ENCODE data around the gene GPC1.
"Not testable (repeated sequence)": the region's sequence is repeated elsewhere in the genome, so short reads cannot be mapped to it uniquely, and the experiment has no call there.

Gene GPC1, protein sequence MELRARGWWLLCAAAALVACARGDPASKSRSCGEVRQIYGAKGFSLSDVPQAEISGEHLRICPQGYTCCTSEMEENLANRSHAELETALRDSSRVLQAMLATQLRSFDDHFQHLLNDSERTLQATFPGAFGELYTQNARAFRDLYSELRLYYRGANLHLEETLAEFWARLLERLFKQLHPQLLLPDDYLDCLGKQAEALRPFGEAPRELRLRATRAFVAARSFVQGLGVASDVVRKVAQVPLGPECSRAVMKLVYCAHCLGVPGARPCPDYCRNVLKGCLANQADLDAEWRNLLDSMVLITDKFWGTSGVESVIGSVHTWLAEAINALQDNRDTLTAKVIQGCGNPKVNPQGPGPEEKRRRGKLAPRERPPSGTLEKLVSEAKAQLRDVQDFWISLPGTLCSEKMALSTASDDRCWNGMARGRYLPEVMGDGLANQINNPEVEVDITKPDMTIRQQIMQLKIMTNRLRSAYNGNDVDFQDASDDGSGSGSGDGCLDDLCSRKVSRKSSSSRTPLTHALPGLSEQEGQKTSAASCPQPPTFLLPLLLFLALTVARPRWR

GRCh38 chr2:240435457-240435947 is at the start of gene GPC1:
GPC1 (plus strand) TSS chr2:240435663; CDS start chr2:240435919, 256 bp downstream.
- DNase-seq, result no peak

GRCh38 chr2:240386326-240386725 is 49.1 kb upstream of the GPC1 start:
- no peak for DNase-seq

DNA sequence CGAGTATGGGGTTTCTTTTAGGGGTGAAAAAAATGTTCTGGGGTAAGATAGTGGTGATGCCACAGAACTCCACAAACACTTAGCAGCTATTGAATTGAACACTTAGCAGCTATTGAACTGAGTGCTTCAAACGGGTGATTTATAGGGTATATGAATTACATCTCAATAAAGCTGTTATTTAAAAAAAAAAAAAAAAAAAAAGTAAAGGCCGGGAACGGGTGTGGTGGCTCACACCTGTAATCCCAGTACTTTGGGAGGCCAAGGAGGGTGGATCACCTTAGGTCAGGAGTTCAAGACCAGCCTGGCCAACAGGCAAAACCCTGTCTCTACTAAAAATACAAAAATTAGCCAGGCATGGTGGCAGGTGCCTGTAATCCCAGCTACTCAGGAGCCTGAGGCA is 48.7 kb upstream of the GPC1 start:
- not testable (repeated sequence) for DNase-seq

DNA sequence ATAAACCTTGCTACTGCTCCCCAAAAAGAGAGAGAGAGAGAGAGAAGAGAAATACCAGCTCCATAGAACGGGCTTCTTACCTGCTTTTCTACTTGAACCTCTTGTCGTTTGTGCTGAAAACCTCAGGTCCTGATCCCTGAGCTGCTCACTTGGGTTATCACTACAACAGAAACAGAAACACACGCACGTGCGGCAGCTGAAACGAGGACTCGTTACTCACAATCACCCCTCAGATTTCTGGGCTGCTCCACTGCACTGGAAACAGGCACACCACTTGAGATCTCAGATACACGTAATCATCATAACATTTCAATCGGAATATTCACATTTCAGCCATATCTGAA is 48.2 kb upstream of the GPC1 start:
- no peak for DNase-seq

DNA sequence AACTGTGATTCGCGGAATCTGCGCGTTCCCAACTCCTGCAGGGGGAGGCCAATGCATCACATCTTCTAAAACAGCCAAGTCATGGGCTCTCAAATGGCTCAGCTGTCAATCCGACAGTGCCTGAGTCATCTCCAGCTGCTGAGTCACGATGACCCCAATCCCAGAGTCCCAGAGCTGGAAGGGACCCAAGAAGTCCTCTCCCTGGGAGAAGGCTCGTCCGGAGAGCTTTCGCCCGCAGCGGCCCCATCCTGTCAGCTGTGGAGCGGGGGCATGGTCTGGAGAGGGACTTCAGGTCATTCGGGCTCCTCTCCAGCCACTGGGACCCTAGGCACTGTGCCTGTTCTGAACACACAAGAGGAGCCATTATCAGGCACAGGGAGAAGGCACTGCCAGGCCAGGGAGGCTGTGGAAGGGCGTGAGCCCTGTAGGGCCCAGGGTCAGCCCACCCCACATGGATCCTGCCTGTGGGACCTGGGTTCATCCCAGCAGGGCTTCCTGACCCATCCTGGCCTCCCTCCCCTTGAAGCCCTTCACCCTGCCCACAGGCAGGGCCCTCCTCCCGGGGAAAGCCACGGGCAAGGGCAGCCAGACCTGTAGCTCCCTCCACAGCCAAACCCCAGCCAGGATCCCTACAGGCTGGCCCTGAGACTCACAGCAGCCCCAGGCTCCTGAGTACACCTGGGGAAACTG is 47.6 kb upstream of the GPC1 start:
- DNase-seq, result no peak

- DNase-seq, result no peak
Measured at GRCh38 chr2:240388471-240389301, 46.8 kb upstream of the GPC1 start.

DNA sequence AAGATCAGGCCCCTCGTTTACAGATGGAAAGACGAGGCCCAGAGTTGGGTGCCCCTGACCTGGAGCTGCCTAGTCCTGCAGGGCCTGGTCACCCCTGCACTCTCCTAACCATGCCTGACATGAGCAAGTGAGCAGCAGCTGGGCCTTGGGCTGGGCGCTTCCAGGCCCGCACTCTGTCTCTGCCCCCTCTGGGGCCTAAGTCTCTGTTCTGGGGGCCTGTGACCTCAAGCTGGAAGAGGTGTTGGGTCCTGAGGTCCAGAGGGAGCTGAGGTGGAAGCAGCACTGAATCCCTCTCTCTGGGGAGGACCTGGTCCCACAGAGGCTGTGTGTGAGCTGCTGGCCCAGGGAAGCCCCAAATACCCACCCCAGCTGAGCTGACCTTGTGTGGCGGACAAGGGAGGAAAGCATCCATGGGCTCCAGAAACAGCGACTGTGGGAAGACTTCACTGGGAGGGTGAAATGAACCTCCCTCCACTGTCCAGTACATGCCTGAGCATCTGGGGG is 46.1 kb upstream of the GPC1 start:
- DNase-seq, result no peak

- DNase-seq, result no peak
Measured at GRCh38 chr2:240390091-240391073, 45.1 kb upstream of the GPC1 start.

DNA sequence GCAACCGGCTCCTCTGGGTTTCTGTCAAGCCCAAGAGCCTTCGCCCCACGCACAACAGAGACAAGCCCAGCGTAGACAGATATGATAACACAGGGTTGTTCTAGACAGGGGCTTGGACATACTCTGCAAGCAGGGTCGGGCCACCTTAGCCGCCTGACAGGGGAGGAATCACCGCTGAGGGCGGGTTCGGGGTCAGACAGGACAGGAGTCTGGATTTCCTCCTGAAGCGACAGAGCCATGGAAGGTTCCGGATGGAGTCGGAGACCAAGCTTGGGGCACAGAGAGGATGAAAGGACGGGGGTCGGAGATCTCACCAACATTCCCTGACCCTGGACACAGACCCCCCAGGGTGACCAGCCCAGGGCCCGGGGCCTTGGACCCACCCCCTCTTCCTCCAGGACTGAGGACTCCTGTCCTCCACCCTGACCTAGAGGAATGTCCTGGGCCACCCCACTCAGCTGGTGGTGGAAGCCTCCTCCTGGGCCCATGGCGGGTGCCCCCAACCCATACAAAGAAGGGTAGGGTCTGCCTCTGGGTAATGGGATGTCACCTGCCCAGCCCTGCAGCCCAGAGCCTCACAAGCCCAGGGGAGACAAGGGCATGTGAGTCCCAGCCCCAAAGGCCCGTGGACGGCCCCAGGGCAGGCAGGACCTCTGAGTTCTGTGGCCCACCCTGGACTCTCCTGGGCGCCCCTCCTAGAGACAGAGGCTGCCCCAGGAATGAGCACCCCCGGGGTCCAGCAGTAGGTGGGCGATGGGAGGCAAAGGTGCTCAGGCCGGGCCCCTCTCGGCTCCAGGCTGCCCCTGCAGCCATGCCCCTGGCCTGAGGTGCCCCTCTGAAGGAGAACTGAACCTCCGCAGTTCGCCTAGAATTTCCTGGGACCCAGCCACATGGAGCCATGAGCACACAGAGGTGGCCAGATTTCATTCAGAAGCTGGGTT is 44.1 kb upstream of the GPC1 start:
- DNase-seq, result no peak

DNA sequence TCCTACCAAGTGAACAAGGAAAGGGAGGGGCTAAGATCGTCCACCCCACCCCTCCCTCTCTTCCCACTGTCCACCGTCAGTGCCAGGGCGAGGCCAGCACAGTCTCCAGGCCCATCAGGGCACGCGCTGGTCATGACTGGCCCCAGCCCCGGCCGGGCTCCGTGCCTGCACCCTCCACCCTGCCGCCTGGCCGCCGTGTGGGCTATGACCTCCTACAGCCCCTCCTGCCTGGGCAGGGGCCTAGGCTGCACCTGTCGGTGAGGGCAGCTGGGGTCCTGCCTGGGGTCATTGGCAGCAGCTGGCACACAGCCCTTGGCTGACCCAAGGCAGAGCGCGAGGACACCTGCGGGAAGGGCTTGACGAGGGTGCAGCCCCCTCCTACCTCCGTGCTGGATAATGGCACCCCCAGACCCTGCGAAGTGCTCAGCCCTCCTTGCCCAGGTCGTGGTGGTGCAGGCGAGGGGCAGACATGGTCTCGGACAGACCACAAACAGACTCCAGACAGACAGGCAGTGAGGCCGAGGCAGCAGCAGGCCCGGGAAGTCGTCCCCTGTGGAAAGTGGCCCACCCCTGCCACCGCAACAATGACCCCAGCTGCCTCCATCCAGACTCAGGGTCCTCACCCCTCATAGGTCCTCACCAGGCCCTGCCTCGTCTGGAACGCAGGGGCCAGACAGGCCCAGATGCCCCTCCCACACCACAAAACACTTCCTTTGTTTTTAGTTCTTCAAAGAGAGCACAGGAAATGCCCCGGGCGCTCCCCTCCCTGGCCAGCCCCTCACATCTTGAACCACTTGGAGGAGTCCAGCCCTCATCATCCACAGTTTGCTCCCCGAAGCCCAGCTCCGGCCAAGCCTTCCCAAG is 43.1 kb upstream of the GPC1 start:
- no peak for DNase-seq

GRCh38 chr2:240392948-240393830 is 42.3 kb upstream of the GPC1 start:
- no peak for DNase-seq

DNA sequence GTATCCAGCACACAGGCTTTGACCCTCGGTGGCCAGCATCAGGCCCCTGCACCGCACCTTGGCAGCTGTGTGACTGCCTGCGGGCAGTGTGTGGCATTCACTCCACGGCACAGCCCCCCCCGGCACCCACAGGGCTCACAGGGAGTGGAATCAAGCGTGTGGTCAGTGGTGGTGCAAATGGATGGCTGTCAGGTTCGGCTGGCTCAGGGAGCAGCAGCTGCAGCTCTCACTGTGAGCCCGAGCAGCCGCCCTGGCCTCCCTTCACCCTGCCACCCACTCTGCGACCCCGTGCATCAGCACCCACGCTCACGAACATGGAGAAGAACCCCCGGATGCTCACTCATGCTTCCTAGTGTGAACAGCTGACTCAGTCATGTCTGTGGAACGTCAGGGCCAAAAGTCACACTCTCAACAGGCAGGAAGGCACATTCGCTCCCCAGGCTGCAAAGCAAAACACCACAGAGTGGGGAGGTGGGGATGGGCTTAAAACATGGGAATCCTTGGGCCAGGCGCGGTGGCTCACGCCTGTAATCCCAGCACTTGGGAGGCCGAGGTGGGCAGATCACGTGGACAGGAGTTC is 41.5 kb upstream of the GPC1 start:
- DNase-seq, result no peak

- no peak for DNase-seq
Measured at GRCh38 chr2:240394549-240394948, 40.9 kb upstream of the GPC1 start.

DNA sequence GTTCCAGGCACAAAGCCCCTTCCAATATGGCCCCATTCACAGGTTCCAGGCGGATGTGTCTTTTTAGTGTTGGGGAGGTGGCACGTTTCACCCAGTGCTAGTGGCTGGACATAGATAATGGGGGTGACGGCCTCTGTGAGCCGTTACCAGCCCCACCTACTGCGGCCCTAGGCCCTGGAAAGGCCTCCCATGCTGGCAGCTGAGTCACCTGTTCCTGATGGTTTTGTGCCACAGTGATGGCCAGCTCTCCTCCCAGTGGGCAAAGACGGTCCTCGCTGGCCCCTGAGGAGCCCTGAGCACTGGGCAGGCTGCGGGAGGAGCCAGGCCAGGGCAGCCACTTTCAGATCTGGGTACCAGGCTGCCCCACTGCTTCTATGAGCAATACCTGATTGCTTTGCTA is 40.0 kb upstream of the GPC1 start:
- DNase-seq, result no peak

GRCh38 chr2:240395896-240396622 is 39.4 kb upstream of the GPC1 start:
- DNase-seq, result no peak

DNA sequence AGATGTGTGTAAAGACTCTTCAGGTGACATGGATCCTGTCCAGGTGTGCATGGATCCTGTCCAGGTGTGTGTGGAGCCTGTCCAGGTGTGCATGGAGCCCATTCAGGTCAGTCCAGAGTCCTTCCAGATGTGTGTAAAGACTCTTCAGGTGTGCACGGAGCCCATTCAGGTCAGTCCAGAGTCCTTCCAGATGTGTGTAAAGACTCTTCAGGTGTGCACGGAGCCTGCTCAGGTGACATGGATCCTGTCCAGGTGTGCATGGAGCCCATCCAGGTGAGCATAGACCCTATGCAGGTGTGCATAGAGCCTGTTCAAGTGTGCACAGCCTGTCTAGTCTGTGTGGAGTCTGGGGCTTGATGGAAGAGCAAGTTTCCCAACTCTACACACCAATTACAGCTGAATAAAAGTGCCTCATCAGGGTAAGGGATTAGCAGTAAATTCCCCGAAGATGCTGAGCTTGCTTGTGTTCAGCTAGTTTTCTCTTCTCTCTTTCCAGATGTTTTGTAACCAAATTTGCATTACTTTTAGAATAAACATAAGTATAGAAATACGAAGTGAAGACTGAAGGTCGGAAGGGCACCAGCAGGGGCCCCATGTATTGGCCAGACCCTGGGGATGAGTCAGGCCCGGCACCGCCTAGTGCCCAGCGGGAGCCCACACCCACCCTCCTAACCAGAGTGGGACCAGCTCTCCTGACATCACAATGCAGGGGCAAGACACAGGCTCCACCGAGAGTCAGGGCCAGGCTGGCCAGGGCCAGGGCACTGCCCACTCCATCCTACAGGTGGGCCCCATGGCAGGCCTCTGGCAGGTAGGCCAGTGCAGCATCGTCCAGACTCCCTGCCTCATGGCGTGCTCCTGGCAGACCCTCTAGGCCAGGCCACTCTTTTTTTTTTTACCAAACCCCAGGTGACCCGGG is 38.6 kb upstream of the GPC1 start:
- DNase-seq, result no peak

All from activated CD8-positive, alpha-beta memory T cell treated with anti-CD3 and anti-CD28 coated beads for 24 hours (primary cell).